Thoracic aorta (tissue), 2 donors: ENCODE measurements around the gene UBA5. TPM values are rescaled to one million over a fixed set of nuclear protein-coding genes. Genes with fewer than 3 reads are reported as not detected.

Source experiments
- ATAC-seq: fragments of 150-250 bp; one replicate; pipeline ENCODE4 v1.8.0; 2017; ENCODE audit warnings: low read depth; ENCODE audit not compliant: insufficient number of reproducible peaks, low FRiP score
- DNase-seq: peaks from one replicate; pipeline ENCODE4 v3.0.0-alpha.2; 2020; ENCODE audit warnings: low spot score
- H3K27ac ChIP-seq, 2 donors: fragments of 200-600 bp; sonication (generic); 1 replicate in 1 of 2; 2 replicates in 1 of 2; pipeline ENCODE4 v1.5.1; 2016; ENCODE audit warnings: mild to moderate bottlenecking in 2 of 2, moderate library complexity in 2 of 2
- H3K27me3 ChIP-seq: fragments of 200-600 bp; sonication (generic); replicated peaks from 2 replicates; pipeline ENCODE4 v1.6.0; 2016; ENCODE audit warnings: mild to moderate bottlenecking; ENCODE audit not compliant: insufficient read depth
- H3K36me3 ChIP-seq: fragments of 200-600 bp; sonication (generic); one replicate; pipeline ENCODE4 v1.5.1; 2016
- H3K4me1 ChIP-seq, 2 donors: fragments of 200-600 bp; sonication (generic); 1 replicate in 1 of 2; 2 replicates in 1 of 2; pipeline versions ENCODE4 v1.5.1 to v1.6.0; 2016; ENCODE audit warnings: low read depth in 2 of 2, mild to moderate bottlenecking in 1 of 2; ENCODE audit not compliant: control insufficient read depth in 1 of 2
- H3K4me3 ChIP-seq: fragments of 200-600 bp; sonication (generic); 2 replicates; pipeline ENCODE4 v1.5.1; 2016; ENCODE audit warnings: mild to moderate bottlenecking
- H3K9me3 ChIP-seq: fragments of 200-600 bp; sonication (generic); 2 replicates; pipeline ENCODE4 v1.5.1; 2016
- total RNA-seq, 2 donors: library from RNA; depleted of rRNA; stranded (reverse); fragments of >200 nt; gene quantifications; one replicate each; pipeline versions ENCODE4 v1.1.0 to v1.2.3, GENCODE V29; 2016
- TF ChIP-seq, protein P1 (sequence below): fragments of 200-600 bp; sonication (generic); IDR thresholded peaks from one replicate; pipeline ENCODE4 v1.5.1; 2019; ENCODE audit warnings: antibody characterized with exemption

Gene UBA5
- total RNA-seq, 2 donors from 2014 or later = 26.4 to 52.4 TPM

DNA sequence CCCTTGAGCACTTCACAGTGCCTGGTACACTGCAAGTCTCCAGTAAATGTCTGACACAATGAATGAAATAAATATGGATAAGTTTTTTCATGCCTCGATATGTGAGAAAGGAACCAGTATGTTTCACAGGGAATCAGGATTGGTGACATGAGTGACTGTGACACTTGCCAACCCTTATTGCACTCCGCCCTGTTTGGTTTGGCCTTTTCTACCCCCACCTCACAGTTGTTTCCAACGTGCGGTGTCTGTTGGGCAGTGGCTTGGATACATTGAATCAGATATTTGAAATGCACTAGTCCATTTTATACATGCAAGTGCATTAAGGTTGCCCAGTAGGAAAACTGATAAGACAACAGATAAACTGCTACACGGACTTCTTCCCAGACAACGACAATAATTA lies 60.1 kb downstream of the UBA5 start:
- Histone ChIP-seq H3K27me3 (no peaks in the 10 kb centered on the region), H3K27ac (no peak overlapping the region), H3K4me3 (peak overlapping the region; percentile 94), H3K9me3 (no peaks in the 10 kb centered on the region), H3K36me3 (no peaks in the 10 kb centered on the region), H3K4me1 (peaks cover 22 to 35% of the 10 kb centered on the region in 2 donors)
- TF ChIP-seq, protein P1, sequence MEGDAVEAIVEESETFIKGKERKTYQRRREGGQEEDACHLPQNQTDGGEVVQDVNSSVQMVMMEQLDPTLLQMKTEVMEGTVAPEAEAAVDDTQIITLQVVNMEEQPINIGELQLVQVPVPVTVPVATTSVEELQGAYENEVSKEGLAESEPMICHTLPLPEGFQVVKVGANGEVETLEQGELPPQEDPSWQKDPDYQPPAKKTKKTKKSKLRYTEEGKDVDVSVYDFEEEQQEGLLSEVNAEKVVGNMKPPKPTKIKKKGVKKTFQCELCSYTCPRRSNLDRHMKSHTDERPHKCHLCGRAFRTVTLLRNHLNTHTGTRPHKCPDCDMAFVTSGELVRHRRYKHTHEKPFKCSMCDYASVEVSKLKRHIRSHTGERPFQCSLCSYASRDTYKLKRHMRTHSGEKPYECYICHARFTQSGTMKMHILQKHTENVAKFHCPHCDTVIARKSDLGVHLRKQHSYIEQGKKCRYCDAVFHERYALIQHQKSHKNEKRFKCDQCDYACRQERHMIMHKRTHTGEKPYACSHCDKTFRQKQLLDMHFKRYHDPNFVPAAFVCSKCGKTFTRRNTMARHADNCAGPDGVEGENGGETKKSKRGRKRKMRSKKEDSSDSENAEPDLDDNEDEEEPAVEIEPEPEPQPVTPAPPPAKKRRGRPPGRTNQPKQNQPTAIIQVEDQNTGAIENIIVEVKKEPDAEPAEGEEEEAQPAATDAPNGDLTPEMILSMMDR = no peak
- no peak for DNase-seq
- no peak for ATAC-seq

DNA sequence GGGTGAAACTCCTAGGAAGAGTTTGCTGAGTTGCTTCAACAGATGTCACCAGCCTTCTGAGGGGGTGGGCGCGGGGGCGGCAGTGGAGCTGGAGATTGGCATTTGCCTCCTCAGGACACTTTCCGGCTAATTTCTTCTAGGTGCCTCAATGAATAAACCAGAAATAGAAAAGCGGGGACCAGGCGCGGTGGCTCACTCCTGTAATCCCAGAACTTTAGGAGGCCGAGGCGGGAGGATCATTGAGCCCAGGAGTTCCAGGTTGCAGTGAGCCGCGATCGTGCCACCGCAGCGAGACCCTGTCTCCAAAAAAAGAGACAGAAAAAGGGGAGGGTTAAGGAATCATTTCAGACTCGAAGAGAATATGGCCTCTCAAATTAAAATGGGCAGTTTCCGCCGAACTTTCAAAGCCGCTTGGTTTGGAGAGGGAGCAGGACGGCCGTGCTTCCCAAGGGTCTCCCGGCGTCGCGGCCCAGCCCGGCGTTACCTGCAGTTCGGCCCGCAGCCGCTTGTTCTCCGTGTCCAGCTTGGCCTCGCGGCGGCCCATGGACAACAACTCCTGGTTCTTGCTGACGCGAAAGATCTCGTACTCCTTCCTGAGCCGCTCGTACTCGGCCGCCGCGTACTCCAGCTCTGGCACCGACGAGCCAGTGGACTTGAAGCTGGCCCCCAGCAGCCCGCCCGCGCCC lies 61.5 kb downstream of the UBA5 start:
- peak overlapping the region; percentile 94 for H3K4me3 ChIP-seq
- peak overlapping the region; percentile 97 to 98 for H3K27ac ChIP-seq
- no peaks in the 10 kb centered on the region for H3K27me3 ChIP-seq
- no peaks in the 10 kb centered on the region for H3K36me3 ChIP-seq
- TF ChIP-seq, protein P1 = peak; percentile 53
- no peaks in the 10 kb centered on the region for H3K9me3 ChIP-seq
- peaks cover 22 to 35% of the 10 kb centered on the region in 2 donors for H3K4me1 ChIP-seq
- DNase-seq (peak; percentile 36), ATAC-seq (peak; percentile 16)

DNA sequence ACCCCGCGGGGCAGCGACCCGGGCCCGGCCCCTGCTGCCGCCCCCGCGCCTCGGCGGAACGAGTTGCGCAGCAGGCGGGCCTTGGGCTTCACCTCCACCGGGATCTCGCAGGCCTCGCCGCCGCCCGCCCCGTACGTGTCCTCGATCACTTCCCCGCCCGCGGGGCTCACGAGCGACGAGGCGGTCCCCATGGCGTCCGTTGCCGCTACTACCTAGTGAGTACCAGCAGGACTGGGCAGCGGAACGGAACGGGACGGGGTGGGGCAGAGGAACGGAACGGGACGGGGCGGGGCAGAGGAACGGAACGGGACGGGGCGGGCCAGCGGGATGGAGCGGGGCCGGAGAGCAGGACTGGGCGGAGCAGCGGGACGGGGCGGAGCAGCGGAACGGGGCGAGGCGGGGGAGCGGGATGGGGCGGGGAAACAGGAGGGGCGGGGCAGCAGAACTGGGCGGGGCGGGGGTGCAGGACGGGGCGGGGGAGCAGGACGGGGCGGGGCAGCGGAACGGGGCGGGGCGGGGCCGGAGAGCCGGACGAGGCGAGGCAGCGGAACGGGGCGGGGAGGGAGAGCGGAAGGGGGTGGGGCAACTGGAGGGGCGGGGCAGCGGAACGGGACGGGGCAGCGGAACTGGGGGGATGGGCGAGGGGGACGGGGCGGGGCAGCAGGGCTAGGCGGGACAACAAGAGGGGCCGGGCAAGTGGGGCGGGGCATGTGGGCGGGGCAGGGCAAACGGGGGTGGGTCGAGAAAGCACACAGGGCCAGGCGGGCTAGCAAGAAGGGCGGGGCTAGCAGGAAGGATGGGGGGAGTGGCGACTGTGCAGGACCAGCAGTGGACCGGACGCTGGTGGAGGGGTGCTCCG lies 62.3 kb downstream of the UBA5 start, which contains the start of gene NPHP3:
Gene NPHP3, minus strand, starts transcription at position 245 of the 859 bp plus-strand sequence. Its CDS starts 54 bp downstream, at position 191.
- DNase-seq (peak; percentile 94), ATAC-seq (peak; percentile 77)
- H3K36me3 ChIP-seq = no peaks in the 10 kb centered on the region
- H3K27ac ChIP-seq = peak within 1 kb of the TSS; percentile 97 to 98
- H3K4me1 ChIP-seq = peaks cover 22 to 35% of the 10 kb centered on the region in 2 donors
- H3K27me3 ChIP-seq = no peaks in the 10 kb centered on the region
- H3K4me3 ChIP-seq = peak within 1 kb of the TSS; percentile 94
- H3K9me3 ChIP-seq = no peaks in the 10 kb centered on the region
- TF ChIP-seq, protein P1 = no peak

GRCh38 chr3:132723024-132723950 lies 63.2 kb downstream of the UBA5 start:
- Histone ChIP-seq H3K4me3 (peak overlapping the region; percentile 87), H3K27me3 (no peaks in the 10 kb centered on the region), H3K36me3 (no peaks in the 10 kb centered on the region), H3K9me3 (no peaks in the 10 kb centered on the region), H3K4me1 (peaks cover 22 to 33% of the 10 kb centered on the region in 2 donors), H3K27ac (peak overlapping the region; percentile 71 to 83)
- ATAC-seq (peak; percentile 48), DNase-seq (no peak)
- TF ChIP-seq, protein P1 = no peak
